8988T (cell line): ENCODE measurements around the gene FGF8.

Experiments
- DNase-seq: peaks from one replicate; pipeline ENCODE4 v3.0.0; 2011

FGF8 gene

GRCh38 chr10:101724446-101724845 is 51.5 kb downstream of the FGF8 start:
- no peak for DNase-seq

- no peak for DNase-seq
Measured at GRCh38 chr10:101723176-101723575, 52.7 kb downstream of the FGF8 start.

GRCh38 chr10:101721806-101722205 is 54.1 kb downstream of the FGF8 start:
- no peak for DNase-seq

GRCh38 chr10:101720606-101721230 is 55.2 kb downstream of the FGF8 start:
- DNase-seq, result no peak
